K562 (cell line): ENCODE measurements around the gene MMS22L. TPM values are rescaled to one million over a fixed set of nuclear protein-coding genes. Genes with fewer than 3 reads are reported as not detected.

ENCODE experiments used
- ATF1 ChIP-seq, 2 experiments: fragments of 450-650 bp in 1 of 2; IDR thresholded peaks; 2 replicates each; pipeline ENCODE4 v1.6.1; 2016; ENCODE audit warnings: missing compliant biosample characterization in 1 of 2, missing genetic modification characterization in 1 of 2
- DPF2 ChIP-seq: fragments of 450-650 bp; IDR thresholded peaks from 2 replicates; pipeline ENCODE4 v1.6.1; 2016
- ELF2 ChIP-seq: fragments of 250-450 bp; sonication (Bioruptor Pico); IDR thresholded peaks from 2 replicates; pipeline ENCODE4 v1.5.0; 2021; ENCODE audit warnings: mild to moderate bottlenecking
- ERF ChIP-seq: fragments of 450-650 bp; formaldehyde crosslinking; IDR thresholded peaks from 2 replicates; pipeline ENCODE4 v1.4.0; 2020; ENCODE audit warnings: mild to moderate bottlenecking, mixed read lengths
- EWSR1 ChIP-seq: fragments of 450-650 bp; IDR thresholded peaks from 2 replicates; pipeline ENCODE4 v1.6.1; 2018; ENCODE audit warnings: borderline replicate concordance, mild to moderate bottlenecking, low read depth, moderate library complexity; ENCODE audit not compliant: partially characterized antibody
- GATA2 ChIP-seq: sonication (generic); formaldehyde crosslinking; IDR thresholded peaks from 2 replicates; pipeline ENCODE4 v1.4.0; 2020; ENCODE audit warnings: mild to moderate bottlenecking, missing genetic modification reagents
- HLTF ChIP-seq: fragments of 450-650 bp; IDR thresholded peaks from 2 replicates; pipeline ENCODE4 v1.6.1; 2016
- HMGN3 ChIP-seq: IDR thresholded peaks from 2 replicates; pipeline ENCODE4 v1.6.1; 2011; ENCODE audit warnings: borderline replicate concordance, low read depth, mild to moderate bottlenecking, mixed read lengths, low read length; ENCODE audit not compliant: insufficient read length; ENCODE audit errors: extremely low read depth
- ILF3 ChIP-seq: fragments of 450-650 bp; IDR thresholded peaks from 2 replicates; pipeline ENCODE4 v1.6.1; 2018; ENCODE audit warnings: antibody characterized with exemption, mild to moderate bottlenecking, moderate library complexity, borderline replicate concordance
- RAD51 ChIP-seq: fragments of 450-650 bp; IDR thresholded peaks from 2 replicates; pipeline ENCODE4 v1.7.1; 2016; ENCODE audit warnings: low read depth, mild to moderate bottlenecking, borderline replicate concordance
- RFX5 ChIP-seq: IDR thresholded peaks from 2 replicates; pipeline ENCODE4 v1.6.1; 2011; ENCODE audit warnings: low read depth, mild to moderate bottlenecking, improper control_type of control experiment, low read length
- TRIM28 ChIP-seq: fragments of 450-650 bp; IDR thresholded peaks from 2 replicates; pipeline ENCODE4 v1.6.1; 2017
- ZNF311 ChIP-seq: fragments of 250-450 bp; sonication (Bioruptor Pico); IDR thresholded peaks from 2 replicates; pipeline ENCODE4 v1.4.0; 2020; ENCODE audit warnings: mild to moderate bottlenecking, moderate library complexity
- polyA plus RNA-seq, 8 experiments: library from polyadenylated mRNA; depleted of rRNA in 4 of 8; stranded (reverse) in 5 of 8; unstranded in 3 of 8; fragments of >200 nt; fragmentation: Nextera tagmentation in 2 of 8; fragmentation: Illumina TruSeq in 1 of 8; extraction: Ambion mirVana in 2 of 8; extraction: Trizol in 1 of 8; gene quantifications; 2 replicates each; pipeline versions ENCODE4 v1.2.1 to v1.2.3, GENCODE V29; 2011 to 2014; ENCODE audit warnings: inconsistent platforms in 1 of 8, missing spikeins in 1 of 8
- total RNA-seq, 7 experiments: library from RNA; depleted of rRNA in 6 of 7; stranded (reverse); fragments of >200 nt in 6 of 7; fragmentation: Illumina TruSeq in 2 of 7; extraction: Trizol in 2 of 7; gene quantifications; 2 replicates each; pipeline versions ENCODE4 v1.2.1 to v1.2.3, GENCODE V29; 2011 to 2021; ENCODE audit warnings: low replicate concordance in 1 of 7
- TF ChIP-seq, protein P1 (sequence below), 3 experiments: fragments of 200-800 bp in 1 of 3; fragments of 250-450 bp in 1 of 3; fragments of 450-650 bp in 1 of 3; sonication (Bioruptor Pico) in 1 of 3; sonication (Bioruptor generic) in 1 of 3; formaldehyde crosslinking in 1 of 3; IDR thresholded peaks; 2 replicates each; pipeline versions ENCODE4 v1.6.1 to v1.8.0; 2016 to 2022; ENCODE audit warnings: mild to moderate bottlenecking in 2 of 3, missing genetic modification characterization in 2 of 3, missing compliant biosample characterization in 1 of 3, moderate library complexity in 1 of 3
- TF ChIP-seq, protein P2 (sequence below): fragments of 250-450 bp; sonication (Bioruptor Pico); IDR thresholded peaks from 2 replicates; pipeline ENCODE4 v1.6.1; 2021; ENCODE audit warnings: mild to moderate bottlenecking
- TF ChIP-seq, protein P3 (sequence below), 2 experiments: fragments of 450-650 bp; formaldehyde crosslinking in 1 of 2; IDR thresholded peaks; 2 replicates each; pipeline versions ENCODE4 v1.4.0 to v1.6.1; 2014 to 2020; ENCODE audit warnings: mild to moderate bottlenecking in 2 of 2, borderline replicate concordance in 1 of 2, low read depth in 1 of 2

Gene MMS22L
- total and polyA plus RNA-seq, 9 of the 15 experiments (the other 6 are each of a cell fraction or from before 2014, with no cell fraction given): 13.0 to 59.5 (median 26.9) TPM

DNA sequence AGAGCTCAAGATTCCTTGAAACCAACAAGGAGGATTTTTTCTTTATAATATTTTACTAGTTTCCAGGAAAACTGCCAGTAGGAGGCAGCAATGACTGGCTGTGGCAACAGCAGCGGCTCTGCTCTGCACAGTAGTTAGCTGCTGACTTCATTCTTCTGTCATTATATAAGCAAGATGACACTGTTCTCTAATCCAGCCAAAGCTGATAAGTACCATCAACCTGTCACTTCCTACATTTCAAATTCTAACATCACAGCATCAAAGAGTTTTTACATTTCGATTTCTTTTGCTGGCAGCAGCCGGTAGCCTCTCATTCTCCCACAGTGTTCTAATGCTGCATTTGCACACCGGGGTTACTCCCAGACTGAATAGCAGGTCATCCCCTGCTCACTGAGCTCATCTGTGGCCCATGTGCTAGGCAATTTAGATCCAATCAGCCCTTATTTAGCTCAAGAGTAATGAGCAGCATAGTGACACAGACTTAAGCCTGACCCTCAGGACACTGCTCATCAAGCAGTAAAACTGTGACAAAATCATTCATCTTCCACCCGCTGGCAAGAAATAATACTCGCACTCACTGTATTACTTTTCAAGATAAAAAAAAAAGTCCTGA lies 67.8 kb downstream of the MMS22L start (continued):
- TF ChIP-seq, protein P1, sequence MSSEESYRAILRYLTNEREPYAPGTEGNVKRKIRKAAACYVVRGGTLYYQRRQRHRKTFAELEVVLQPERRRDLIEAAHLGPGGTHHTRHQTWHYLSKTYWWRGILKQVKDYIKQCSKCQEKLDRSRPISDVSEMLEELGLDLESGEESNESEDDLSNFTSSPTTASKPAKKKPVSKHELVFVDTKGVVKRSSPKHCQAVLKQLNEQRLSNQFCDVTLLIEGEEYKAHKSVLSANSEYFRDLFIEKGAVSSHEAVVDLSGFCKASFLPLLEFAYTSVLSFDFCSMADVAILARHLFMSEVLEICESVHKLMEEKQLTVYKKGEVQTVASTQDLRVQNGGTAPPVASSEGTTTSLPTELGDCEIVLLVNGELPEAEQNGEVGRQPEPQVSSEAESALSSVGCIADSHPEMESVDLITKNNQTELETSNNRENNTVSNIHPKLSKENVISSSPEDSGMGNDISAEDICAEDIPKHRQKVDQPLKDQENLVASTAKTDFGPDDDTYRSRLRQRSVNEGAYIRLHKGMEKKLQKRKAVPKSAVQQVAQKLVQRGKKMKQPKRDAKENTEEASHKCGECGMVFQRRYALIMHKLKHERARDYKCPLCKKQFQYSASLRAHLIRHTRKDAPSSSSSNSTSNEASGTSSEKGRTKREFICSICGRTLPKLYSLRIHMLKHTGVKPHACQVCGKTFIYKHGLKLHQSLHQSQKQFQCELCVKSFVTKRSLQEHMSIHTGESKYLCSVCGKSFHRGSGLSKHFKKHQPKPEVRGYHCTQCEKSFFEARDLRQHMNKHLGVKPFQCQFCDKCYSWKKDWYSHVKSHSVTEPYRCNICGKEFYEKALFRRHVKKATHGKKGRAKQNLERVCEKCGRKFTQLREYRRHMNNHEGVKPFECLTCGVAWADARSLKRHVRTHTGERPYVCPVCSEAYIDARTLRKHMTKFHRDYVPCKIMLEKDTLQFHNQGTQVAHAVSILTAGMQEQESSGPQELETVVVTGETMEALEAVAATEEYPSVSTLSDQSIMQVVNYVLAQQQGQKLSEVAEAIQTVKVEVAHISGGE (CRISPR knock-in tag; IDR thresholded peaks at IDR 0.05): no peak
- TF ChIP-seq RFX5 (no peak), ZNF311 (CRISPR knock-in tag) (no peak), GATA2 (no peak), ERF (CRISPR knock-in tag) (no peak), RAD51 (no peak), HMGN3 (no peak), ILF3 (no peak), ATF1 (CRISPR knock-in tag; IDR thresholded peaks at IDR 0.05) (no peak), ATF1 (tag; IDR thresholded peaks at IDR 0.05) (peak; percentile 53), EWSR1 (no peak), HLTF (no peak), DPF2 (0 out of 2 replicates have a peak, but pooled peaks have one; percentile 28), TRIM28 (no peak), ELF2 (CRISPR knock-in tag) (no peak)
- TF ChIP-seq, protein P2, sequence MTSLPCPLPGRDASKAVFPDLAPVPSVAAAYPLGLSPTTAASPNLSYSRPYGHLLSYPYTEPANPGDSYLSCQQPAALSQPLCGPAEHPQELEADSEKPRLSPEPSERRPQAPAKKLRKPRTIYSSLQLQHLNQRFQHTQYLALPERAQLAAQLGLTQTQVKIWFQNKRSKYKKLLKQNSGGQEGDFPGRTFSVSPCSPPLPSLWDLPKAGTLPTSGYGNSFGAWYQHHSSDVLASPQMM (CRISPR knock-in tag): no peak
- TF ChIP-seq, protein P3, sequence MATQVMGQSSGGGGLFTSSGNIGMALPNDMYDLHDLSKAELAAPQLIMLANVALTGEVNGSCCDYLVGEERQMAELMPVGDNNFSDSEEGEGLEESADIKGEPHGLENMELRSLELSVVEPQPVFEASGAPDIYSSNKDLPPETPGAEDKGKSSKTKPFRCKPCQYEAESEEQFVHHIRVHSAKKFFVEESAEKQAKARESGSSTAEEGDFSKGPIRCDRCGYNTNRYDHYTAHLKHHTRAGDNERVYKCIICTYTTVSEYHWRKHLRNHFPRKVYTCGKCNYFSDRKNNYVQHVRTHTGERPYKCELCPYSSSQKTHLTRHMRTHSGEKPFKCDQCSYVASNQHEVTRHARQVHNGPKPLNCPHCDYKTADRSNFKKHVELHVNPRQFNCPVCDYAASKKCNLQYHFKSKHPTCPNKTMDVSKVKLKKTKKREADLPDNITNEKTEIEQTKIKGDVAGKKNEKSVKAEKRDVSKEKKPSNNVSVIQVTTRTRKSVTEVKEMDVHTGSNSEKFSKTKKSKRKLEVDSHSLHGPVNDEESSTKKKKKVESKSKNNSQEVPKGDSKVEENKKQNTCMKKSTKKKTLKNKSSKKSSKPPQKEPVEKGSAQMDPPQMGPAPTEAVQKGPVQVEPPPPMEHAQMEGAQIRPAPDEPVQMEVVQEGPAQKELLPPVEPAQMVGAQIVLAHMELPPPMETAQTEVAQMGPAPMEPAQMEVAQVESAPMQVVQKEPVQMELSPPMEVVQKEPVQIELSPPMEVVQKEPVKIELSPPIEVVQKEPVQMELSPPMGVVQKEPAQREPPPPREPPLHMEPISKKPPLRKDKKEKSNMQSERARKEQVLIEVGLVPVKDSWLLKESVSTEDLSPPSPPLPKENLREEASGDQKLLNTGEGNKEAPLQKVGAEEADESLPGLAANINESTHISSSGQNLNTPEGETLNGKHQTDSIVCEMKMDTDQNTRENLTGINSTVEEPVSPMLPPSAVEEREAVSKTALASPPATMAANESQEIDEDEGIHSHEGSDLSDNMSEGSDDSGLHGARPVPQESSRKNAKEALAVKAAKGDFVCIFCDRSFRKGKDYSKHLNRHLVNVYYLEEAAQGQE (IDR thresholded peaks at IDR 0.05; ENCODE audit: borderline replicate concordance): peak; percentile 24; the same call in 1 of the 2 replicates
- TF ChIP-seq, protein P3 (CRISPR knock-in tag; IDR thresholded peaks at IDR 0.05; ENCODE audit: low read depth): no peak
